GM21423 (cell line): ENCODE results near the gene ENOSF1.
"Not testable (repeated sequence)": the region's sequence is repeated elsewhere in the genome, so short reads cannot be mapped to it uniquely, and the experiment has no call there.

Experiments
- ATAC-seq: cut with Tn5 transposase; IDR thresholded peaks from one replicate; pipeline ENCODE4 v1.9.1; 2021; ENCODE audit warnings: mild to moderate bottlenecking, moderate library complexity; ENCODE audit not compliant: unreplicated experiment

Gene ENOSF1

GRCh38 chr18:708096-708495 lies 4.3 kb downstream of the ENOSF1 start:
- no peak for ATAC-seq

- ATAC-seq = no peak
These were observed 6.0 kb downstream of the ENOSF1 start for GRCh38 chr18:706405-706804.

- no peak for ATAC-seq
These were observed 9.0 kb downstream of the ENOSF1 start for GRCh38 chr18:703213-703967.

GRCh38 chr18:697800-698199 lies 14.6 kb downstream of the ENOSF1 start:
- ATAC-seq = no peak

GRCh38 chr18:697012-697411 lies 15.4 kb downstream of the ENOSF1 start:
- no peak for ATAC-seq

- ATAC-seq = no peak
These were observed 18.8 kb downstream of the ENOSF1 start for GRCh38 chr18:693466-694187.

GRCh38 chr18:692824-693223 lies 19.6 kb downstream of the ENOSF1 start:
- ATAC-seq = no peak

- ATAC-seq = no peak
These were observed 24.1 kb downstream of the ENOSF1 start for GRCh38 chr18:688323-688722.

GRCh38 chr18:686339-687111 lies 25.9 kb downstream of the ENOSF1 start:
- ATAC-seq = no peak

- ATAC-seq = no peak
These were observed 27.0 kb downstream of the ENOSF1 start for GRCh38 chr18:685438-685837.

GRCh38 chr18:683531-683930 lies 28.9 kb downstream of the ENOSF1 start:
- ATAC-seq = no peak

GRCh38 chr18:682833-683232 lies 29.6 kb downstream of the ENOSF1 start:
- no peak for ATAC-seq

- not testable (repeated sequence) for ATAC-seq
These were observed 30.0 kb downstream of the ENOSF1 start for GRCh38 chr18:682416-682815.

- ATAC-seq = peak; percentile 54
These were observed 30.4 kb downstream of the ENOSF1 start for GRCh38 chr18:681985-682384.

- no peak for ATAC-seq
These were observed 32.0 kb downstream of the ENOSF1 start for GRCh38 chr18:680392-680791.

GRCh38 chr18:679516-679915 lies 32.9 kb downstream of the ENOSF1 start:
- no peak for ATAC-seq

- ATAC-seq = no peak
These were observed 33.8 kb downstream of the ENOSF1 start for GRCh38 chr18:678482-679182.

GRCh38 chr18:677951-678381 lies 34.5 kb downstream of the ENOSF1 start:
- no peak for ATAC-seq

GRCh38 chr18:677145-677544 lies 35.3 kb downstream of the ENOSF1 start:
- peak; percentile 30 for ATAC-seq

- no peak for ATAC-seq
These were observed 35.7 kb downstream of the ENOSF1 start for GRCh38 chr18:676736-677135.

- no peak for ATAC-seq
These were observed 36.4 kb downstream of the ENOSF1 start for GRCh38 chr18:676069-676468.
